Non-pigmented ciliary epithelial cell (primary cell): ENCODE data around the gene FAM8A1.
"Not testable (repeated sequence)": the region's sequence is repeated elsewhere in the genome, so short reads cannot be mapped to it uniquely, and the experiment has no call there.

ENCODE experiments used
- DNase-seq: peaks from one replicate; pipeline ENCODE4 v3.0.0-alpha.2; 2010; ENCODE audit warnings: low read depth

FAM8A1 gene, protein sequence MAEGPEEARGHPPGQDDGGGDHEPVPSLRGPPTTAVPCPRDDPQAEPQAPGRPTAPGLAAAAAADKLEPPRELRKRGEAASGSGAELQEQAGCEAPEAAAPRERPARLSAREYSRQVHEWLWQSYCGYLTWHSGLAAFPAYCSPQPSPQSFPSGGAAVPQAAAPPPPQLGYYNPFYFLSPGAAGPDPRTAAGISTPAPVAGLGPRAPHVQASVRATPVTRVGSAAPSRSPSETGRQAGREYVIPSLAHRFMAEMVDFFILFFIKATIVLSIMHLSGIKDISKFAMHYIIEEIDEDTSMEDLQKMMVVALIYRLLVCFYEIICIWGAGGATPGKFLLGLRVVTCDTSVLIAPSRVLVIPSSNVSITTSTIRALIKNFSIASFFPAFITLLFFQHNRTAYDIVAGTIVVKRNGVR

DNA sequence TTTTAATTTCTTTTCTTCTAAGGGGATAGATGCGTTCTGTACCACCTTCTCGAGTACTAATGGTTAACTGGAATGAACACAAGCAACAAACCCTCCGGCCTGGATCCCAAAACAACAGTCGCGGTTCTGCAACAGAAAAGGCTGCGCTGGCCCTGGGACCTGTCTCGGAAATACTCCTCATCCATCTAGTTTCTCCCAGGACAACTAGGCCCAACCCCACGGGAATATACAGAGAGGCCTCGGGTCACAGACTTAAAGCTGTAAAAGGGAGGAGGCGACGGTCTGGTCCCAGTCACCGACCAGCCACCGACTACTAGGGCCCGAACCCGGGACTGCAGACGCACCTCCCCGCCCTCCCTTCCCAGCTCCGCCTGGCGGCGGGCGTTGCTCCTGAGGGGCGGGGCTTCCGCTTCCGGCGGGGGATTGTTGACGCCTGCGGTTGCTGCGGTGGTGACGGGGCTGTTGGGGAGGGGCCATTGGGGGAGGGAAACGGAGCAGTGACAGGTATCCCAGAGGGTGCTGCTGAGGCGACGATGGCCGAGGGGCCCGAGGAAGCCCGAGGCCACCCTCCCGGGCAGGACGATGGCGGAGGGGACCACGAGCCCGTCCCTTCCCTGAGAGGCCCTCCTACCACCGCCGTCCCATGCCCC, at the start of gene FAM8A1:
FAM8A1 (plus strand) TSS at position 426 of the 650 bp plus-strand sequence; CDS start at position 534, 108 bp downstream.
- DNase-seq = no peak

DNA sequence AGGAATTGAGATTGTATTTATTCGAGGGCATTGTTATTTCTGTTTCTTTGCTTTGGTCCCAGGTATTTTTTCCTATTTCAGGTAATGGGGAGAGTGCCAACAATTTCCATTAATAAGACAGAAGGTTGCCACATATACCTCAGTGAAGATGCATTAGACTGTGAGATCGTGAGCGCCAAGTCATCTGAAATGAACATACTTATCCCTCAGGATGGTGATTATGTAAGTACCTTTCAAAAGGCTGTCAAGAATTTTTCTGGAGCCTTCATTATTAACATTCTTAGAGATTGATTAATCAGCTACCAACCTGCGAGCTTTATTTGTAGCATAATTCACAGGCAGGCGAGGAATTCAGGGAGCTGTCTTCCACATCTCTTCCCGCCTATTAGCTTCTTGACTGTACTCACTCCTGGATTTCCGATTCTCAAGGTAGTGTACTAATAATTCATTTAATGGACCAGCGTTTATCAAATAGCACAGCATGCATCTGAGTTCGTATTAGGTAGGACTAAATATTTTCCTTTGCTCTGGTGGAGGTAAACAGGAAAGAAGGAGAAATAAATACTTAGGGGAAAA, 48.6 kb upstream of the FAM8A1 start:
- DNase-seq = no peak

GRCh38 chr6:17552861-17553260, 47.2 kb upstream of the FAM8A1 start:
- DNase-seq = no peak

DNA sequence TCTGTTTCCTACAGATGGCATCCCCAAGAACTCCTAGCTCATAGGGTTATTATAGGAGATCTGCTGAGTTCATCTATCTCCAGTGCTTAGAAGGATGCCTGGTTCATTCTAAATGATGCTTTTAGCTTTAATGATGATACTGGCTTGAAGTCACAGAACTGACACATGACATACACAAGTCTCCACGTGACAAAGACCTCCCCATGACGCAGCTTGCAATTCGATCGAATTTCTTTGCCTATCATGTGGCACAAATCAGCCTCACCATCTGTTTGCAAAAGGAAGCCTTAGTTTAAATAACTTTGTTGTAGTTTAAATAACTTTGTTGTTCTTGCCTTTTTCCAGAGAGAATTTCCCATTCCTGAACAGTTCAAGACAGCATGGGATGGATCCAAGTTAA, 44.1 kb upstream of the FAM8A1 start:
- DNase-seq = no peak

DNA sequence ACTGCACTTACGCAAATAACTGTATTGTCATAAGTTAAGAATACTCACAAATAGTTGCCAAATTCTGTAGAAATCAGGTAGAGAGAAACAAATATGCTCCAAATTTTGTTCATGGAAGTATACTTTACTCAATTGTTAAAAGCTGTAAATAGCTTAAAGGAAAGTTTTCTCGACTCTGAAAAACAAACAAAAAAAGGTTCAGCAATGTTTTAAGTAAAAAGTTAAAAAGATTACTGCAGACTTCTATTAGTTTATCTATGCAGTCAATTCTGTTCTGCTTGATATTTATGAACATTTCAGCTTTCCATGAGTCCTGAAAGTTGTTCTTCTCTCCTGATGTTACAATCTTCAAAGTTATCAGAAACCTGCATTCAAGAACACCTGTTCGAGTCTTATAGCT, 37.5 kb upstream of the FAM8A1 start:
- DNase-seq = no peak

DNA sequence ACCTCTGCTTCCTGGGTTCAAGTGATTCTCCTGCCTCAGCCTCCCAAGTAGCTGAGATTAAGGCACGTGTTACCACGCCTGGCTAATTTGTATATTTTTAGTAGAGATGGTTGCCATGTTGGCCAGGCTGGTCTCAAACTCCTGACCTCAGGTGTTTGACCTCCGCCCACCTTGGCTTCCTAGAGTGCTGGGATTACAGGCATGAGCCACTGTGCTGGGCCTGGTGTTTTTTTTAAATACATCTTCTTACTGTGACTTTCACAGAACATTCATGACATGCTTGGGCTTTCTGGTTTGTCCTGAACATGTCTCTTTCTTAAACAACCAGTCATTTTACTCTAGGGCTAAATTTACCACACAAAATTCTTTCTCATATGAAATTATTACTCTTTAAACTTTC, 34.7 kb upstream of the FAM8A1 start:
- no peak for DNase-seq

DNA sequence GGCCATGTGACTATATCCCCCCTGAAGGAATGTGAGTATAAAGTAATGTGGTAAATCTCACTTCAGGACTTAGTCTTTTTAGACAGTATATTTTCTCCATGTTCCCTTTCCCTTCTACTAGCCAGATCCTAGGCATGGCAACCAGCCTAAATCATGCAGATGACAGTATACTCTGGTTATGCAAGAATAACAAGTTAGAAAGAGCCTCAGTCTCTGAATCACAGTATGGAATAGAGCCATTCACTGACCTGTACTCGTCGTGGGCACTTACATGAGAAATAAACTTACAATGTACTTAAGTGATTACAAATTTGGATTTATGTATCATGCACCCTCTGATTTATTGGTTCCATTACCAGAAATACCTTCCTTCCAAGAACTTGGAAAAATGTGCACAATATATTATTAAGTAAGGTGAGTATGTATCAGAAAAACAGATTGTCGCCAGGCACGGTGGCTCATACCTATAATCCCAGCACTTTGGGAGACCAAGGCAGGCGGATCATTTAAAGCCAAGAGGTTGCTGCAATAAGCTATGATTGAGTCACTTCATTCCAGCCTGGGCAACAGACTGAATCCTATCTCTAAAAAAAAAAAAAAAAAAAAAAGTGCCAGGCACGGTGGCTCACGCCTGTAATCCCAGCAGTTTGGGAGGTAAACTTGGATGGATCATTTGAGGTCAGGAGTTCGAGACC, 25.1 kb upstream of the FAM8A1 start:
- peak; percentile 56 for DNase-seq

- DNase-seq = no peak
Measured at GRCh38 chr6:17577059-17577458, 23.0 kb upstream of the FAM8A1 start.

DNA sequence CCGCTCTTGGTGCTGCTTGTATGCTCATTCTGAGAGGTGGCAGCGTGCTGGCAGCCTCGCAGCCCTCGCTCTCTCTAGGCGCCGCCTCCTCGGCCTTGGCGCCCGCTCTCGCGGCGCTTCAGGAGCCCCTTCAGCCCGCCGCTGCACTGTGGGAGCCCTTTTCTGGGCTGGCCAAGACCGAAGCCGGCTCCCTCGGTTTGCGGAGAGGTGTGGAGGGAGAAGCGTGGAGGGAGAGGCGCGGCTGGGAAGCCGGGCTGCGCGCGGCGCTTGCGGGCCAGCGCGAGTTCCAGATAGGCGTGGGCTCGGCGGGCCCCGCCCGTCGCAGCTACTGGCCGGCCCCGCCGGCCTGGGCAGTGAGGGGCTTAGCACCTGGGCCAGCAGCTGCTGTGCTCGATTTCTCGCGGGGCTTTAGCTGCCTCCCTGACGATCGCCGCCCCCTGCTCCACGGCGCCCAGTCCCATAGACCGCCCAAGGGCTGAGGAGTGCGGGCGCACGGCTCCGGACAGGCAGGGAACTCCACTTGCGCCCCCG, 19.5 kb upstream of the FAM8A1 start:
- no peak for DNase-seq

- DNase-seq = not testable (repeated sequence)
Measured at GRCh38 chr6:17581282-17581681, 18.8 kb upstream of the FAM8A1 start.

DNA sequence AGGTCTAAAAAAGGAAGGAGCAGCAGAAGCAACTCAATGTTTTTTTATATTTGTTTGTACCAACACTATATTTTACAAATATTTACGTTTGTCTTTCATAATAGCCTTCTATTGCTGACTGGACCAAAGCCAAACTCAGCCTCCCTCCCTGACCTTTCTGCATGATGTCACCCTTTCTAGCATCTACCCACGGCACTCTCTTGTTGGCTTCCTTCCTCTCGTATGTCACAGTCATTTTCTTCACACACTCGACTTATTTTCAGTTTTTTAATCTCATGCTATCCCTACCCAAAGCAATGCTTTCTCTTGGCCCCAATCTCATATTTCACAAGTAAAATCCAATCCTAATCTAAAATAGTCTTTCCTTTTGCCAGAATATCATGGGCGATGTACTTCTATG, 16.3 kb upstream of the FAM8A1 start:
- no peak for DNase-seq

DNA sequence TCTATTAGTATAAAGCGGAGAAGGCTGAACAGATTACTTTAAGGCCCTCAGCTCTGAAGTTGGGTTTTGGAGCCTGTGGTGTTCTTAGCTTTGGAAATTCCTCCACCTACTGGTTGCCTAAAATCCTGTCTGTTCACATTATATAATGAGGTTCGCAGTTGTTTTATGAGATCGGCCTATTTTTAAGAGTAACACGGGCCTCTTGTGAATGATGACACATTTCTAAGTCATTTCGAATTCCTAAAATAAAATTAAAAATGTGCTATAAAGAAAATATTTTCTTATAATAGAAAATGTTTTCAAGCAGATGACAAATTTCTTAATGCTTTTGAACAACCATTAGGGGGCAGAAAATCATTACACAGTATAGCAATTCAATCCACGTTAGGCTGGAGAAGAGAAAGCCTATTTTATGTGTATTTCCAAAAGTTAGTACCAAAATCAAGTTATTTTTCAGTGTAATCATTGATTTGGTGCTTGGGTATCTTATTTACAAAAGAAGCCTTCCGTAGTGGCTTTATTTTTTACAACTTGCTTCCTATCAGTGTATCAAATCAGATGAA, 15.8 kb upstream of the FAM8A1 start:
- DNase-seq = no peak

DNA sequence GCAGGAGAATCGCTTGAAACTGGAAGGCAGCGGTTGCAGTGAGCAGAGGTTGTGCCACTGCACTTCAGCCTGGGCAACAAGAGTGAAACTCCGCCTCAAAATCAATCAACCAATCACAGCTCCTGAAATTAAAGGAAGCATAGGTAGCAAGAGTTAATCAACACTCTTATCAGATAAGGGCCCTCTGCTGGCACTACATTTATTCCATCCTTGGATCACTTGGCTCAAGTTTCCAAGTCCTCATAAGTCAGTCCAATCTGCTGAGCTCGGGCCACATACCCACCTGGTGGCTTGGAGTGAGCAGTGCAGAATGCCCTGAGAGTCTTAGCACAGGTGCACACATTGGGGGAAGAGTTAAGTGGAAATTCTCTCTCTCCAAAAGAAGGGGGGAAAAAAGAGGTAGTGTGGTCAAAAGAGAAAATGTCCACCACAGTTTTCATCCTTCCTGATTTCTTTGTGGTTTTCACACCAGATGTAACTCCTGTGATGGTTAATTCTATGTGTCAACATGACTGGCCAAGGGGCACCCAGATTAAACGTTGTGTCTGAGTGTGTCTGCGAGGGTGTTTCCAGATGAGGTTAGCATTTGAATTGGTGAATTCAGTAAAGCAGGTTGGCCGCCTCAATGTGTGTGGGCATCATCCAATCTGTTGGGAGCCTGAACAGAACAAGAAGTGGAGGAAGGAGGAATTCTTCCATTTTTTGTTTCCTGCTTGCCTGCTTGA, 14.2 kb upstream of the FAM8A1 start:
- DNase-seq = no peak

DNA sequence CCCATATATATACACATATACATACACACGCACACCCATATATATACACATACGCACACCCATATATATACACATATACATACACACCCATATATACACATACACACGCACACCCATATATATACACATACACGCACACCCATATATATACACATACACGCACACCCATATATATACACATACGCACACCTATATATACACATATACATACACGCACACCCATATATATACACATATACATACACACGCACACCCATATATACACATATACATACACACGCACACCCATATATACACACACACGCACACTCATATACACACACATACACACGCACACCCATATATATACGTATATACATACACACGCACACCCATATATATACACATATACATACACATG, 13.5 kb upstream of the FAM8A1 start:
- not testable (repeated sequence) for DNase-seq

DNA sequence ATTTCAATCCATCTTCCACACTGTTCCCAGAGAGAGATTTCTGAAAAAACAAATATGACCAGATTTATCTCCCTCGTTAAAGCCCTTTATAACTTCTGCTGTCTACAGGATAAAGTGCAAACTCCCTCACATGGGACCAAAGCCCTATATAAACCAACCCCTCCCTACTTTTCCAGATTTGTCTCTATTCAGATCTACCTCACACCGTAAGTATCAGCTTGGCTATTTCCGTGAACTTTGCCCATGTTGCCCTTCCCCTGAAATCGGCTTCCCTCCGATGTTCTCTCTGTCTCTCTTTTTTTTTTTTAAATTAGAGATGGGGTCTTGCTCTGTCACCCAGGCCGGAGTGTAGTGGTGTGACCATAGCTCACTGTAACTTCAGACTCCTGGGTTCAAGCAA, 12.1 kb upstream of the FAM8A1 start:
- no peak for DNase-seq

GRCh38 chr6:17589406-17590096, 10.6 kb upstream of the FAM8A1 start:
- peak; percentile 86 for DNase-seq

DNA sequence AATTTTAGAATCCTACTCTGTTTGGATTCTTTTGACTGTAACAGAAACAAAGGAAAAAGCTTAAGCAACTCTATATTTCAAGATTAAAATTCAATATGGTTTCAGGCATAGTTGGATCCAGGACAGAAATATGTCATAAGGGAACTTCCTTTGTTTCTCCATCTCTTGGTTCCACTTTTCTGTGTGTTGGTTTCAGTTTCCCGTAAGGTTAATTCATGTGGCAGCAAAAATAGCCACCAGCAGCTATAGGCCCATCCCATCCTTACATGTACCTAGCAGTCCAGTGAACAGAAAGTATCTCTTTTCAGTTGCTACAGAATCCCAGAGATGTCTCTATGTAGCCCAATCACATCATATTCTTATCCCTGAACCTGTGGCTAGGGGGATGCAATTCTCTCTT, 8.8 kb upstream of the FAM8A1 start:
- no peak for DNase-seq

GRCh38 chr6:17593246-17593645, 6.9 kb upstream of the FAM8A1 start:
- no peak for DNase-seq

- no peak for DNase-seq
Measured at GRCh38 chr6:17596085-17596484, 4.0 kb upstream of the FAM8A1 start.

DNA sequence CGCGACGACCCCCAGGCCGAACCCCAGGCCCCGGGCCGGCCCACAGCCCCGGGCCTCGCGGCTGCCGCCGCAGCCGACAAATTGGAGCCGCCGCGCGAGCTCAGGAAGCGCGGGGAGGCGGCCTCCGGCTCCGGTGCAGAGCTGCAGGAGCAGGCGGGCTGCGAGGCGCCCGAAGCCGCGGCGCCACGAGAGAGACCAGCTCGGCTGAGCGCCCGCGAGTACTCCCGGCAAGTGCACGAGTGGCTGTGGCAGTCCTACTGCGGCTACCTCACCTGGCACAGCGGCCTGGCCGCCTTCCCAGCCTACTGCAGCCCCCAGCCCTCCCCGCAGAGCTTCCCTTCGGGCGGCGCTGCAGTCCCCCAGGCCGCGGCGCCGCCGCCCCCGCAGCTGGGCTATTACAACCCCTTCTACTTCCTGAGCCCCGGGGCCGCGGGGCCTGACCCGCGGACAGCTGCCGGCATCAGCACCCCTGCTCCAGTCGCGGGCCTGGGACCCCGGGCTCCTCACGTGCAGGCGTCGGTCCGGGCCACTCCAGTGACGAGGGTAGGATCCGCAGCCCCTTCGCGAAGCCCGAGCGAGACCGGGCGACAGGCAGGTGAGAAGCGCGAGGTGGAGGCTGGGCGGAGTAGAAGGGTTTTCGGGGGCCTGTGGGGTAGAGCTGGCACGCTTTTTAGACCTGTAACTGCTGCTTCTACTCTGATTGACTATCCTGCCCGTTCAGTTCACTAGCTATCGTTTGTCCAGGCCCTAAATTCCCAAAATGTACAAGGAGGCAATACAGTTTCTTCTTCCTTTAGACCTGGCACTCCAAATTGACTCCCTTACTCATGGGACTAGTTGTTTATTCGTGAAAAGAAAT, 654 bp downstream of the FAM8A1 start:
- no peak for DNase-seq
